ENCODE results near the gene DCDC2B. TPM values are rescaled to one million over a fixed set of nuclear protein-coding genes. Genes with fewer than 3 reads are reported as not detected.
A peak's percentile ranks its signal among the peaks of the same experiment; 100 is the strongest.

The DCDC2B gene
- total and polyA plus RNA-seq, 9 of the 15 experiments (the other 6 are each of a cell fraction or from before 2014, with no cell fraction given): not detected

DNA sequence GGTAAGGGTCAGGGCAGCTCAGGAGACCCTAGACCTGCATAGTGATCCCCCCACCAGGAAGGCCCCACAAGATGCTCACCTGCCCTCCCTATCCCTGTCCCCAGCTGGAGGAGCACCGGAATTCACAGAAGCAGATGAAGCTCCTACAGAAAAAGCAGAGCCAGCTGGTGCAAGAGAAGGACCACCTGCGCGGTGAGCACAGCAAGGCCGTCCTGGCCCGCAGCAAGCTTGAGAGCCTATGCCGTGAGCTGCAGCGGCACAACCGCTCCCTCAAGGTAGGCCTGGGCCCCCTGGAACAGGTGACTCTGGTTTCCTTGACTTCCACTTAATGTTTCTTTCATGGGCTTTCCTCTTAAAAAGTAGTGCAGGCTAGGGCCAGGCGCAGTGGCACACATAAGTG, 21.0 kb upstream of the DCDC2B start:
- peaks cover 91% of the 10 kb centered on the region for H3K36me3 ChIP-seq (ENCODE audit: control insufficient read depth, insufficient read depth, low read length)
- DNase-seq (ENCODE audit: extremely low read depth in 1 of 4, low spot score in 3 of 4): no peak
- in situ Hi-C loops (cut with MboI) (no loop called here), intact Hi-C loops (cut with micrococcal nuclease) (loop anchor here (10.0 kb wide), 1 partner anchor 173 kb away; the partner anchor contains the start of gene KHDRBS1)
- no peaks in the 10 kb centered on the region for H3K27me3 ChIP-seq (ENCODE audit: control insufficient read depth in 2 of 2, insufficient read depth in 2 of 2, low read length in 2 of 2)
- no peaks in the 10 kb centered on the region for H4K20me1 ChIP-seq (replicated peaks; ENCODE audit: control insufficient read depth, insufficient read depth, low read length)
- H3K9me1 ChIP-seq (ENCODE audit: control insufficient read depth, insufficient read depth, low read length): peaks cover 4% of the 10 kb centered on the region
- no peak for ATAC-seq
- H3K27ac ChIP-seq (ENCODE audit: extremely low read depth, low read depth, low read length): no peak overlapping the region
- peaks cover 36% of the 10 kb centered on the region for H3K79me2 ChIP-seq (ENCODE audit: control insufficient read depth, insufficient read depth, low read length)
- CTCF ChIA-PET (ENCODE audit: low intra/inter-chr PET ratio): no interaction called here
- H3K9ac ChIP-seq (ENCODE audit: insufficient read depth in 1 of 2, low read depth in 2 of 2, low read length in 2 of 2): peak overlapping the region in 1 of 2 experiments; percentile 29; a peak in 1 of 4 replicates
- no peak overlapping the region for H2AFZ ChIP-seq (ENCODE audit: low read depth, low read length)
- H3K4me1 ChIP-seq (replicated peaks in 1 of 2; ENCODE audit: control insufficient read depth in 2 of 2, insufficient read depth in 2 of 2, low read length in 2 of 2): peaks cover 3% of the 10 kb centered on the region in 2 experiments; a peak in 3 of 5 replicates
- BruUV-seq (replicated peaks): no TSS peak
- over 99% methylated on average over 9 of the region's 9 CpGs for WGBS (ENCODE audit: insufficient coverage, low coverage, missing lambda C conversion rate)
- H3K4me3 ChIP-seq: no peak overlapping the region
- H3K4me2 ChIP-seq (ENCODE audit: insufficient read depth, low read length): no peak overlapping the region
- POLR2A ChIA-PET: interaction anchor here (0.6 to 11.6 kb wide), 4 partner anchors 8 to 114 kb away, joined by 3 to 201 read pairs (median 4); partner anchors contain the start of genes CCDC28B and TXLNA
- no peaks in the 10 kb centered on the region for H3K9me3 ChIP-seq (replicated peaks; ENCODE audit: control insufficient read depth, insufficient read depth, low read depth, low read length)
- TF ChIP-seq HLTF (IDR thresholded peaks at IDR 0.05): no peak
- TF ChIP-seq RBFOX2 (IDR thresholded peaks at IDR 0.05; ENCODE audit: low read depth, low read length): peak; percentile 54; the same call in 1 of the 2 replicates
- TF ChIP-seq, protein P1, sequence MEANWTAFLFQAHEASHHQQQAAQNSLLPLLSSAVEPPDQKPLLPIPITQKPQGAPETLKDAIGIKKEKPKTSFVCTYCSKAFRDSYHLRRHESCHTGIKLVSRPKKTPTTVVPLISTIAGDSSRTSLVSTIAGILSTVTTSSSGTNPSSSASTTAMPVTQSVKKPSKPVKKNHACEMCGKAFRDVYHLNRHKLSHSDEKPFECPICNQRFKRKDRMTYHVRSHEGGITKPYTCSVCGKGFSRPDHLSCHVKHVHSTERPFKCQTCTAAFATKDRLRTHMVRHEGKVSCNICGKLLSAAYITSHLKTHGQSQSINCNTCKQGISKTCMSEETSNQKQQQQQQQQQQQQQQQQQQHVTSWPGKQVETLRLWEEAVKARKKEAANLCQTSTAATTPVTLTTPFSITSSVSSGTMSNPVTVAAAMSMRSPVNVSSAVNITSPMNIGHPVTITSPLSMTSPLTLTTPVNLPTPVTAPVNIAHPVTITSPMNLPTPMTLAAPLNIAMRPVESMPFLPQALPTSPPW (CRISPR knock-in tag; IDR thresholded peaks at IDR 0.05): no peak
- TF ChIP-seq TARDBP (IDR thresholded peaks at IDR 0.05): no peak
- TF ChIP-seq POLR2H (tag; IDR thresholded peaks at IDR 0.05; ENCODE audit: low read depth): no peak
- TF ChIP-seq MCM3 (IDR thresholded peaks at IDR 0.05): no peak
- TF ChIP-seq SETDB1 (IDR thresholded peaks at IDR 0.05; ENCODE audit: low read length): no peak
- TF ChIP-seq, protein P2, sequence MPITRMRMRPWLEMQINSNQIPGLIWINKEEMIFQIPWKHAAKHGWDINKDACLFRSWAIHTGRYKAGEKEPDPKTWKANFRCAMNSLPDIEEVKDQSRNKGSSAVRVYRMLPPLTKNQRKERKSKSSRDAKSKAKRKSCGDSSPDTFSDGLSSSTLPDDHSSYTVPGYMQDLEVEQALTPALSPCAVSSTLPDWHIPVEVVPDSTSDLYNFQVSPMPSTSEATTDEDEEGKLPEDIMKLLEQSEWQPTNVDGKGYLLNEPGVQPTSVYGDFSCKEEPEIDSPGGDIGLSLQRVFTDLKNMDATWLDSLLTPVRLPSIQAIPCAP (CRISPR knock-in tag; IDR thresholded peaks at IDR 0.05; ENCODE audit: borderline replicate concordance): no peak
- no peak for FAIRE-seq

Data from K562 (cell line).